ENCODE data around the gene KAZN. TPM values are rescaled to one million over a fixed set of nuclear protein-coding genes. Genes with fewer than 3 reads are reported as not detected.

The KAZN gene
- total and polyA plus RNA-seq, 2 of the 8 experiments (the other 6 are each of a cell fraction or from before 2014, with no cell fraction given) = 3.7 to 11.8 TPM

DNA sequence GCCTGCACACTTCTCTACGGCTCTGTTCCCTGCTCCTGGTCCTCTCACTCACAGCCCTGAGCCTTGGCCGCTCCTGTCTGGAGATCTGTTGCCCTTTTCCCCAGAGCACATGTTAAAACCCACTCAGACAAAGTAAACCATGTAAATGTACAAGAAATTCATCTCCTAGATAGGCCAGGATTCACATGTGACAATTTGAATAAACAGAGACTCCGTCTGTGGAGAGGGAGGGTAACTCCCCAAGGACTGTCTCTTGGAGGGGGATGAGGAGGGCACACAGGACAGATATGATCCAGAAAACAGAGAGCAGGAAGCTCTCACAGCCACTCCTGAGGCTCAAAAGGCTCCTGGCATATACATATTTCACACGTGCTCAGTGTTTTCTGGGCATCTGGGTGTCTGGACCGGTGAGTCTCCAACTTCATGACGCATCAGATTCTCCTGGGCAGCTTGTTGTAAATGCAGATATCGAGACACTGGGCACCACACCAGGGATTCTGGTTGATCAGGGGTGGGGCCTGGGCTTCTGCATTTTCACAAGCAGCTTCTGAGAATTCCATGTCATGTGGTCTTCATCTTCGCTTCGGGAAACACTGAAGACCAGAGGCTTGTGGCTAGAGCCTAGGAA, 6.4 kb upstream of the KAZN start:
- H3K79me1 ChIP-seq (ENCODE audit: low read depth, low read length) = no peaks in the 10 kb centered on the region
- H3K4ac ChIP-seq (replicated peaks; ENCODE audit: insufficient read length, low read depth, low read length) = no peak overlapping the region
- no peak overlapping the region for H3K23ac ChIP-seq (ENCODE audit: insufficient read length)
- no peaks in the 10 kb centered on the region for H3K23me2 ChIP-seq (ENCODE audit: low read depth, low read length)
- no peak overlapping the region for H4K8ac ChIP-seq (ENCODE audit: extremely low read depth, insufficient read depth, low read length)
- no peak overlapping the region; the same call in 1 of the 2 replicates for H2AK5ac ChIP-seq (ENCODE audit: low read depth, low read length)
- H3K27me3 ChIP-seq (replicated peaks in 1 of 4; ENCODE audit: control insufficient read depth in 3 of 4, extremely low read depth in 1 of 4, insufficient read depth in 3 of 4, low read length in 3 of 4) = peaks cover 8 to 18% (median 14%) of the 10 kb centered on the region in 4 experiments; a peak in 6 of 7 replicates
- H2BK15ac ChIP-seq (ENCODE audit: low read length) = peak overlapping the region; percentile 31; the same call in 1 of the 2 replicates
- H3K27ac ChIP-seq (ENCODE audit: low read depth, low read length) = no peak overlapping the region
- H3K79me2 ChIP-seq (ENCODE audit: control insufficient read depth in 1 of 2, insufficient read depth in 2 of 2, low read length in 2 of 2) = no peaks in the 10 kb centered on the region
- peaks cover 8 to 33% (median 22%) of the 10 kb centered on the region in 4 experiments for H3K4me1 ChIP-seq (replicated peaks in 1 of 4; ENCODE audit: control insufficient read depth in 3 of 4, insufficient read depth in 4 of 4, low read length in 3 of 4)
- no peak overlapping the region for H2AFZ ChIP-seq (ENCODE audit: low read length)
- no peak overlapping the region for H2BK120ac ChIP-seq (replicated peaks; ENCODE audit: low read depth, low read length)
- TF ChIP-seq BRCA1 (IDR thresholded peaks at IDR 0.05; ENCODE audit: low read depth, low read length) = no peak
- TF ChIP-seq BACH1 (IDR thresholded peaks at IDR 0.05; ENCODE audit: low read length) = no peak
- TF ChIP-seq JUND (IDR thresholded peaks at IDR 0.05; ENCODE audit: low read length) = no peak
- no peak for TF ChIP-seq JUN (IDR thresholded peaks at IDR 0.05; ENCODE audit: low read depth, low read length)
- no peak for TF ChIP-seq FOSL1 (IDR thresholded peaks at IDR 0.05; ENCODE audit: insufficient read depth, low read depth, low read length)
- TF ChIP-seq TAF1 (IDR thresholded peaks at IDR 0.05; ENCODE audit: low read depth, low read length) = no peak
- TF ChIP-seq CREB1 (IDR thresholded peaks at IDR 0.05) = no peak
- no peak for TF ChIP-seq SP1 (IDR thresholded peaks at IDR 0.05; ENCODE audit: low read depth, low read length)
- no peak for TF ChIP-seq CBX8 (IDR thresholded peaks at IDR 0.05; ENCODE audit: borderline replicate concordance, low read depth, low read length)
- no peak for TF ChIP-seq POLR2AphosphoS5 (IDR thresholded peaks at IDR 0.05; ENCODE audit: low read depth, low read length)
- TF ChIP-seq SP2 (IDR thresholded peaks at IDR 0.05; ENCODE audit: low read length) = no peak
- TF ChIP-seq TEAD4 (IDR thresholded peaks at IDR 0.05; ENCODE audit: low read depth, low read length) = no peak
- DNase-seq (ENCODE audit: low read depth in 1 of 2, low spot score in 2 of 2) (no peak), FAIRE-seq (no peak)
- 82% methylated on average over 9 of the region's 9 CpGs; no CpG with 5 or more reads in 1 of the 2 experiments for whole genome bisulfite sequencing, 2 experiments (ENCODE audit: extremely low coverage in 1 of 2, insufficient coverage in 1 of 2, insufficient read length in 1 of 2, insufficient replicate concordance in 2 of 2, low coverage in 1 of 2, low lambda C conversion rate in 2 of 2, missing lambda C conversion rate in 1 of 2)
- no peak overlapping the region for H3K14ac ChIP-seq (ENCODE audit: insufficient read length)
- H3K9ac ChIP-seq (replicated peaks in 1 of 4; ENCODE audit: extremely low read depth in 1 of 4, low read depth in 3 of 4, low read length in 3 of 4) = no peak overlapping the region
- H4K5ac ChIP-seq (ENCODE audit: insufficient read length, low read depth, low read length) = no peak overlapping the region
- H2BK5ac ChIP-seq (ENCODE audit: low read depth, low read length) = no peak overlapping the region
- peak overlapping the region; percentile 15; the same call in 1 of the 2 replicates for H2BK20ac ChIP-seq (ENCODE audit: low read length)
- ChIA-PET POLR2A (ENCODE audit: partially characterized antibody) (interaction anchor here (1.5 kb wide), 1 partner anchor 20 kb away, joined by 3 read pairs; no protein-coding TSS in a partner anchor), CTCF (ENCODE audit: partially characterized antibody) (interaction anchor here (1.5 to 1.7 kb wide), 2 partner anchors 8 to 22 kb away, joined by 4 to 6 read pairs; no protein-coding TSS in a partner anchor)
- no peaks in the 10 kb centered on the region for H3K9me3 ChIP-seq (ENCODE audit: insufficient read depth in 2 of 2, low read depth in 1 of 2, low read length in 1 of 2)
- H3K56ac ChIP-seq (replicated peaks; ENCODE audit: insufficient read length, low read depth, low read length) = no peak overlapping the region
- H3K36me3 ChIP-seq (ENCODE audit: control insufficient read depth in 2 of 4, insufficient read depth in 4 of 4, low read length in 3 of 4) = no peaks in the 10 kb centered on the region
- H4K20me1 ChIP-seq (replicated peaks in 1 of 2; ENCODE audit: control insufficient read depth in 1 of 2, insufficient read depth in 2 of 2, low read length in 2 of 2) = no peaks in the 10 kb centered on the region
- peak overlapping the region; percentile 84; the same call in 1 of the 2 replicates for H3K18ac ChIP-seq (ENCODE audit: extremely low read depth, low read length)
- H2BK12ac ChIP-seq (ENCODE audit: low read depth, low read length) = peak overlapping the region; percentile 93
- no peak overlapping the region for H3K4me3 ChIP-seq (ENCODE audit: extremely low read depth in 1 of 4, insufficient read depth in 2 of 4, low read depth in 3 of 4, low read length in 4 of 4)
- H4K91ac ChIP-seq (replicated peaks; ENCODE audit: insufficient read length, low read length) = peak overlapping the region; percentile 1
- no peak overlapping the region; a peak in 1 of 4 replicates for H3K4me2 ChIP-seq (ENCODE audit: insufficient read depth in 1 of 2, low read depth in 2 of 2, low read length in 2 of 2)
